Caco-2 (cell line): ENCODE results near the gene ZNF407. TPM values are rescaled to one million over a fixed set of nuclear protein-coding genes. Genes with fewer than 3 reads are reported as not detected.

ENCODE experiments used
- BruUV-seq: library from RNA; stranded (reverse); fragments of 400-500 nt; replicated peaks from 2 replicates; lab custom pipeline; 2021; lab: Mats Ljungman, UMichigan
- CTCF ChIA-PET: fragments of 300-600 bp; sonication (Branson Sonifier 250); formaldehyde crosslinking; loops from one replicate; lab custom pipeline; 2022; ENCODE audit warnings: antibody characterized with exemption; lab: Charles Lee
- POLR2A ChIA-PET: fragments of 300-600 bp; sonication (Branson Sonifier 250); formaldehyde crosslinking; loops from one replicate; lab custom pipeline; 2022; ENCODE audit warnings: antibody characterized with exemption; lab: Charles Lee
- DNase-seq, 2 experiments: peaks; one replicate each; pipeline versions ENCODE4 v3.0.0 to v3.0.0-alpha.2; 2020 to 2022
- H3K27me3 ChIP-seq: replicated peaks from 2 replicates; pipeline ENCODE4 v1.6.0; 2011; ENCODE audit warnings: low read length; ENCODE audit not compliant: control insufficient read depth, insufficient read depth
- H3K36me3 ChIP-seq: 2 replicates; pipeline ENCODE4 v1.5.1; 2011; ENCODE audit warnings: low read length; ENCODE audit not compliant: control insufficient read depth, insufficient read depth
- H3K4me1 ChIP-seq: fragments of 250-450 bp; sonication (Bioruptor Pico); 2 replicates; pipeline ENCODE4 v1.5.1; 2020; ENCODE audit warnings: mild to moderate bottlenecking
- H3K4me3 ChIP-seq: 2 replicates; pipeline ENCODE4 v1.5.1; 2011; ENCODE audit warnings: low read depth, mild to moderate bottlenecking, control low read depth, low read length
- H3K9me3 ChIP-seq: fragments of 250-450 bp; sonication (Bioruptor Pico); 2 replicates; pipeline ENCODE4 v1.5.1; 2020; ENCODE audit warnings: mild to moderate bottlenecking, moderate library complexity
- H3K27ac Mint-ChIP-seq: one replicate; pipeline ENCODE4 v1.8.0; 2022; ENCODE audit warnings: mixed read lengths; ENCODE audit not compliant: unreplicated experiment
- H3K27me3 Mint-ChIP-seq: one replicate; pipeline ENCODE4 v1.8.0; 2022; ENCODE audit warnings: mixed read lengths; ENCODE audit not compliant: insufficient read depth, unreplicated experiment
- H3K36me3 Mint-ChIP-seq: one replicate; pipeline ENCODE4 v1.8.0; 2022; ENCODE audit warnings: mild to moderate bottlenecking, mixed read lengths; ENCODE audit not compliant: insufficient read depth, unreplicated experiment
- H3K4me1 Mint-ChIP-seq: one replicate; pipeline ENCODE4 v1.8.0; 2022; ENCODE audit warnings: low read depth, mixed read lengths; ENCODE audit not compliant: unreplicated experiment
- H3K4me3 Mint-ChIP-seq: one replicate; pipeline ENCODE4 v1.8.0; 2022; ENCODE audit warnings: mild to moderate bottlenecking, moderate library complexity, mixed read lengths; ENCODE audit not compliant: unreplicated experiment
- H3K9me3 Mint-ChIP-seq: one replicate; pipeline ENCODE4 v1.8.0; 2022; ENCODE audit warnings: mixed read lengths; ENCODE audit not compliant: unreplicated experiment
- intact Hi-C: fragments of 100-400 bp; cut with micrococcal nuclease; formaldehyde crosslinking; loops from one replicate; pipeline ENCODE4 v1.10.0; 2022; ENCODE audit not compliant: unreplicated experiment
- total RNA-seq: library from RNA; stranded (reverse); gene quantifications from 2 replicates; pipeline ENCODE4 v1.2.3, GENCODE V29; 2022
- TF ChIP-seq, protein P1 (sequence below), 2 experiments: fragments of 200-600 bp in 1 of 2; IDR thresholded peaks; 1 replicate in 1 of 2; 2 replicates in 1 of 2; pipeline versions ENCODE4 v1.5.1 to v1.8.0; 2011 to 2022; ENCODE audit warnings: antibody characterized with exemption in 1 of 2, control low read depth in 1 of 2, inconsistent platforms in 1 of 2, low read depth in 1 of 2, low read length in 1 of 2, mild to moderate bottlenecking in 1 of 2, moderate library complexity in 1 of 2; ENCODE audit not compliant: insufficient read depth in 1 of 2, severe bottlenecking in 1 of 2, unreplicated experiment in 1 of 2

The ZNF407 gene
- total RNA-seq, 1 experiment from 2014 or later = 4.7 TPM

DNA sequence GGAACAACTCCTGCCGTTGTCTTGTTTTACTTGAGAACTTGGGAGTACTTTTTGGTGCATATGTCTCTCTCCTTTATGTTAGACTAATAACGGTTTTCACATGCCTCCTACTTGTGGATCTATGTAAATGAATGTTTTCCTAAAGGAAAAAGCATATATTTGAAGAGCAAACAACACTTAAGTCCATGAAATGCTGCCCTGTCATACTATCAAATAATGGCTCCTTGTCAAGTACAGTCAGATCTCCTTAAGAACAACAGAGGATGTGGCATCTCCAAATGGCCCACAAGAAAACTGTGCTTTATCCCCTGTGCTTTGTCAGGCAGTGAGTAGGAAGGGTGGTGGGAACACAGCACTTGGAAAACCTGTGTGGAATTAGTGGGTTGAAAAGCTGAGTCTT is 413.0 kb downstream of the ZNF407 start:
- H3K9me3 Mint-ChIP-seq = no peaks in the 10 kb centered on the region
- CTCF ChIA-PET = no interaction called here
- POLR2A ChIA-PET = no interaction called here
- Histone ChIP-seq H3K36me3 (no peaks in the 10 kb centered on the region), H3K27me3 (no peaks in the 10 kb centered on the region), H3K4me3 (no peak overlapping the region), H3K4me1 (no peaks in the 10 kb centered on the region), H3K9me3 (no peaks in the 10 kb centered on the region)
- H3K4me1 Mint-ChIP-seq = no peaks in the 10 kb centered on the region
- H3K4me3 Mint-ChIP-seq = no peak overlapping the region
- H3K27ac Mint-ChIP-seq = no peak overlapping the region
- H3K36me3 Mint-ChIP-seq = no peaks in the 10 kb centered on the region
- H3K27me3 Mint-ChIP-seq = no peaks in the 10 kb centered on the region
- DNase-seq = no peak
- intact Hi-C loops = no loop called here
- TF ChIP-seq, protein P1, sequence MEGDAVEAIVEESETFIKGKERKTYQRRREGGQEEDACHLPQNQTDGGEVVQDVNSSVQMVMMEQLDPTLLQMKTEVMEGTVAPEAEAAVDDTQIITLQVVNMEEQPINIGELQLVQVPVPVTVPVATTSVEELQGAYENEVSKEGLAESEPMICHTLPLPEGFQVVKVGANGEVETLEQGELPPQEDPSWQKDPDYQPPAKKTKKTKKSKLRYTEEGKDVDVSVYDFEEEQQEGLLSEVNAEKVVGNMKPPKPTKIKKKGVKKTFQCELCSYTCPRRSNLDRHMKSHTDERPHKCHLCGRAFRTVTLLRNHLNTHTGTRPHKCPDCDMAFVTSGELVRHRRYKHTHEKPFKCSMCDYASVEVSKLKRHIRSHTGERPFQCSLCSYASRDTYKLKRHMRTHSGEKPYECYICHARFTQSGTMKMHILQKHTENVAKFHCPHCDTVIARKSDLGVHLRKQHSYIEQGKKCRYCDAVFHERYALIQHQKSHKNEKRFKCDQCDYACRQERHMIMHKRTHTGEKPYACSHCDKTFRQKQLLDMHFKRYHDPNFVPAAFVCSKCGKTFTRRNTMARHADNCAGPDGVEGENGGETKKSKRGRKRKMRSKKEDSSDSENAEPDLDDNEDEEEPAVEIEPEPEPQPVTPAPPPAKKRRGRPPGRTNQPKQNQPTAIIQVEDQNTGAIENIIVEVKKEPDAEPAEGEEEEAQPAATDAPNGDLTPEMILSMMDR (IDR thresholded peaks at IDR 0.05; ENCODE audit: insufficient read depth in 1 of 2, low read depth in 1 of 2, low read length in 1 of 2, severe bottlenecking in 1 of 2, unreplicated experiment in 1 of 2) = no peak
- no TSS peak for BruUV-seq

DNA sequence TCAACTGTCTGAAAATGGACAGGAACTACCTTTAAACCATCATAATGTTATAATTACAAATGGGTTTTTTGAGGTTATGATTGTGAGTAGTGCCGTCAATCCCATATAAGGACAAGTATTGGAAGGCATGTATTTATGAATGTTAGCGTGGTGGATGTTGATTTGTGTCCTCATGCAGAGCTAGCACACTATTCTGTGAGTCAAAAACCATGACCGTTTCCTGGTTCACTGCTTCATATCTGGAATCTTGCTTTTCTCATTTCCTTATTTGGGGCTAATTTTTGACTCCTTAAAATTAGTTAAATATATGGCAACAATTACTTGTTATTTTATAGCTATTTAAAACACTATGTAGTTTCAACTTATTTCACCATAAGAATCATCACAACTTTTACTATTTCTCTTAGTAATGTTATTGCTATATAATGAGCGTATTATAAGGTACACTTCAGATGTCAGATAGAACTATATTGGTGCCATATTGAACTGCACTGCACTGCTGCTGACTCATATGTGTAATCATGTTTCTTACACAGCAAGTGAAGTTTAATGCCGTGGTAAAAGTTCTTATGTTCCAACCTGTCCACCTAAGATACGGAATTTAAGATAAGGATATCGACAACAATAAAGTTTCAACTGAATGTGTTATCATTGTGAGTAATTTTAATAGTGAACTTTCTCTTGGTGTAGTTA is 418.5 kb downstream of the ZNF407 start:
- intact Hi-C loops = no loop called here
- DNase-seq = no peak
- POLR2A ChIA-PET = no interaction called here
- H3K27me3 ChIP-seq = no peaks in the 10 kb centered on the region
- Mint-ChIP-seq H3K36me3 (no peaks in the 10 kb centered on the region), H3K4me1 (no peaks in the 10 kb centered on the region), H3K27ac (no peak overlapping the region), H3K4me3 (no peak overlapping the region), H3K27me3 (no peaks in the 10 kb centered on the region), H3K9me3 (no peaks in the 10 kb centered on the region)
- no TSS peak for BruUV-seq
- TF ChIP-seq, protein P1 (IDR thresholded peaks at IDR 0.05; ENCODE audit: insufficient read depth in 1 of 2, low read depth in 1 of 2, low read length in 1 of 2, severe bottlenecking in 1 of 2, unreplicated experiment in 1 of 2) = no peak
- no peaks in the 10 kb centered on the region for H3K9me3 ChIP-seq
- H3K4me1 ChIP-seq = no peaks in the 10 kb centered on the region
- no peaks in the 10 kb centered on the region for H3K36me3 ChIP-seq
- CTCF ChIA-PET = no interaction called here
- H3K4me3 ChIP-seq = no peak overlapping the region

DNA sequence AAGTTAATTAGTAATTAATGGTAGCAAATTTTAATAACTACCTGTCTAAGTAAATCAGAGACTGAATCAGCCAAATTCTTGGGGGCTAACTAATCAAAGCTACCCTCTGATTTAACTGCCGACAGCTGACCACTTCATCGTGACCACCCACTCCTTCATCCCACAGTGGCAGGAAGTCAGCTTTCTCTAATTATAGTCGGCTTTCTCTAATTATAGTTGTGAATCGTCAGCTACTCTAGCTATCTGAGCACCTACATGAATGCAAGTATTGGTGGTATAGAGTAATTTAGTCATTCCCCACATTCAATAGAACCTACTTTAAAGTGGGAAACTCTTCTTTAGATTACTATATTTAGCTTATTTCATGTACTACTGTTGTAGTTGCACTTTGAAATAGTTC is 425.8 kb downstream of the ZNF407 start:
- Mint-ChIP-seq H3K9me3 (no peaks in the 10 kb centered on the region), H3K27me3 (no peaks in the 10 kb centered on the region), H3K4me1 (no peaks in the 10 kb centered on the region), H3K4me3 (no peak overlapping the region), H3K36me3 (no peaks in the 10 kb centered on the region), H3K27ac (no peak overlapping the region)
- no peaks in the 10 kb centered on the region for H3K4me1 ChIP-seq
- H3K27me3 ChIP-seq = no peaks in the 10 kb centered on the region
- TF ChIP-seq, protein P1 (IDR thresholded peaks at IDR 0.05; ENCODE audit: insufficient read depth in 1 of 2, low read depth in 1 of 2, low read length in 1 of 2, severe bottlenecking in 1 of 2, unreplicated experiment in 1 of 2) = no peak
- no peaks in the 10 kb centered on the region for H3K9me3 ChIP-seq
- H3K4me3 ChIP-seq = no peak overlapping the region
- no peaks in the 10 kb centered on the region for H3K36me3 ChIP-seq
- ChIA-PET CTCF (no interaction called here), POLR2A (no interaction called here)
- BruUV-seq = no TSS peak
- intact Hi-C loops = no loop called here
- no peak for DNase-seq
